OCI-M2 (cell line): ENCODE results near the gene POC5.
"Not testable (repeated sequence)": the region's sequence is repeated elsewhere in the genome, so short reads cannot be mapped to it uniquely, and the experiment has no call there.

Experiments used
- DNase-seq: peaks from one replicate; lab custom pipeline; 2025; ENCODE audit not compliant: unreplicated experiment; lab: John Stamatoyannopoulos, UW

POC5 gene

DNA sequence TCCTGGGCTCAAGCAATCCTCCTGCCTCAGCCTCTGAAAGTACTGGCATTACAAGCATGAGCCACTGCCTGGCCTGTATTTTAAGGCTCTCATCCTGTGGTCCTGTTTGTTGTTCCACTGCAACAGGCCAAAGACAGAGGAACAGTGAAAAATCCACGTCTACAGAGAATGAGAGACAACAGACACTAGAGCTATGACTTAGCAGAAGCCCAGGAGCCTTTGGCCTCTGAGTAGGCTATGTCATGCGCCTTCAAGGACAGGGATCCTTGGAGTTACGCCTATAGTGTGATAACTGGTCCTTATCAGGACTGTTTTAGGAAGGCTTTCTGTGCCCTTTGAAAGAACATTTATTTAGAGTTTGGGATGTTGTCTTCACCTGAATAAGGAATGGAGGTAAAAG, 10.5 kb downstream of the POC5 start:
- DNase-seq, result no peak

GRCh38 chr5:75706016-75706415, 11.2 kb downstream of the POC5 start:
- DNase-seq, result no peak

DNA sequence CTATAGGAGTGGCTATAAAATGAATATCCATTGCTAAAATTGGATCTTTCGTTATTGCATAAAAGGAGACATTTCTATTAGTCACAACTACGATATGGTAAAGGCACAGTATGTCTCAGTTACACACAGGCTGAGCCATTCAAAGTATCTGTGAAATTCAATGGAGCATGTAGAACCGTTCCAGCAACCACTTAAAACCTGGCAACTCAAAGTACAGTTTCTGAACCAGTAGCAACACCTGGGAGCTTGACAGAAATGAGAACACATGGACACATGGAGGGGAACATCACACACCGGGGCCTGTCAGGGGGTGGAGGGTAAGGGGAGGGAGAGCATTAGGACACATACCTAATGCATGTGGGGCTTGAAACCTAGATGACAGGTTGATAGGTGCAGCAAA, 15.4 kb downstream of the POC5 start:
- no peak for DNase-seq

DNA sequence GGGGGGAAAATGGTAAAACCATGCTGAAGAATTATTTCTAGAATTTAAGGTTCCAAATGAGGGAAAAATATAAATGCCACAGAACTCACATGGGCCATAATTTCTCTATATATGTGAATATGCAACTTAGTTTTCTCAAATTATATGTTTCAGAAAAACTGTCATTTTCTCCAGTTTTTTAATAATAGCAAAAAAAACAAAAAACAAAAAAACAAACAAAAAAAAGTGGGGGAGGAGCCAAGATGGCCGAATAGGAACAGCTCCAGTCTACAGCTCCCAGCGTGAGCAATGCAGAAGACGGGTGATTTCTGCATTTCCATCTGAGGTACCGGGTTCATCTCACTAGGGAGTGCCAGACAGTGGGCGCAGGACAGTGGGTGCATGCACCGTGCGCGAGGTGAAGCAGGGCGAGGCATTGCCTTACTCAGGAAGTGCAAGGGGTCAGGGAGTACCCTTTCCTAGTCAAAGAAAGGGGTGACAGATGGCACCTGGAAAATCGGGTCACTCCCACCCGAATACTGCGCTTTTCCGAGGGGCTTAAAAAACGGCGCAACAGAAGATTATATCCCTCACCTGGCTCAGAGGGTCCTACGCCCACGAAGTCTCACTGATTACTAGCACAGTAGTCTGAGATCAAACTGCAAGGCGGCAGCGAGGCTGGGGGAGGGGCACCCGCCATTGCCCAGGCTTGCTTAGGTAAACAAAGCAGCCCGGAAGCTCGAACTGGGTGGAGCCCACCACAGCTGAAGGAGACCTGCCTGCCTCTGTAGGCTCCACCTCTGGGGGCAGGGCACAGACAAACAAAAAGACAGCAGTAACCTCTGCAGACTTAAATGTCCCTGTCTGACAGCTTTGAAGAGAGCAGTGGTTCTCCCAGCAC, 21.5 kb downstream of the POC5 start:
- not testable (repeated sequence) for DNase-seq

- no peak for DNase-seq
Observed at GRCh38 chr5:75694781-75695180, 22.5 kb downstream of the POC5 start.

DNA sequence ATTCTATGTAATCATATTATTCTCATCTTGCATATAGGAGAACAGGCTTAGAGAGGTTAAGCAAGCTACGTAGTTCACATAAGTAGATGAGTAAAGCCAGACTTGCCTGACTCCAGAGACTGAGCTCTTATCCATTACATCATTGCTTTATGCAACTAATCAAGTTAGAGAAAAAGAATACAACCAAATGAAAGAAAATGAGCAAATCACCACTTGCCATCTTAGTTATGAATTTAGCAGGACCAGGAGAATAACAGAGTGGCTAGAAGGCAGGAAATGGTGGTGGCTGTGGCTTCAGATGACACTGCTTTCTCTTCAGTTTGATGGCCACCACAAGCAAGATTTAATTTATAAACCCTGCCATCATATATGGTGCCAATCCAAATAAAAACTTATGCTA, 26.6 kb downstream of the POC5 start:
- no peak for DNase-seq

GRCh38 chr5:75686480-75686879, 30.8 kb downstream of the POC5 start:
- no peak for DNase-seq

GRCh38 chr5:75685141-75685540, 32.1 kb downstream of the POC5 start:
- DNase-seq, result no peak

DNA sequence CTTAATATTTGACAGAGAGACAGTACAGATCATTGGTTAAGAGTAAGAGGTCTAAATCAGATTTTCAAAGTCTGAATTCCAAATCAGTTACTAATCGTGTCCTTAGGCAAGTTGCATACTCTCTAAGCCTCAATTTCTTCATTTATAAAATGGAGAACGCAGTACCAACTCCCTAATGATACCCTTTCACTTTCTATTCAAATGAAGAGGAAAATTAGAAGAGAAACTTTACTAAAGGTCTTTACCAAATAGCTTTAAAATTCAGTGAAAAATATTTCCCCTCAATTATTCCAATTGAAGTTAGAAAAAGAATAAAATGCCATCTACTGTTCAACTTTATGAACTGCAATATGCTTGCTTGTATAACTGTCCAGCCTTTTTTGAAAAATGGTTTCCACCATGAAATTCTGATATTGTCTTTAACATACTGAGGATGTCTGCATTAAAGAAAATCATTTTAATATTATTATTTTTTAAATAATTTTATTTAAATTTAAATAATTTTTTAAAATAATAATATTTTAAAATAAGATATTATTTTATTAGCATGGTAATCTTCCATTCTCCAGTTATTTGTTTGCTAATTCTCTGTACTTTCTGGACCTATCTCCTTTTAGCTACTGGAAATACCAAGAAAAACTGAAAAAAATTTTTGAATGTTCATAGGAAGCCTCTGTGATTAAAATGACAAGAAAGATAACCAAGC, 36.0 kb downstream of the POC5 start:
- DNase-seq, result peak; percentile 15

DNA sequence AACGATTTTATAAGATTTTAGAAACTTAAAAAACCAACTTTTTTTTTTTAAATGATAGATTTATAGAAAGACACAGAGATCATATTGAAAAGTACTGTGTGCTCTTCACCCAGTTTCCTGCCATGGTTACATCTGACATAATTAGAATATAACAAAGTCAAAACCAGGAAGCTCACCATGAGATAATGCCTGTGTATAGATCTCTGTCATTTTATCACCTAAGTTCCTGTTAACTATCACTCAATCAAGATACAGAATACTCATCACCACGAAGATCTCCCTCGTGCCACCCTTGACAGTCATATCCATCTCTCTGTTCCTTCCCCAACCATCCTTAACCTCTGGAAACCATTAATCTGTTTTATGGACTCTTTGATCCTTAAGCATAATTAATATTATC, 39.1 kb downstream of the POC5 start:
- DNase-seq, result no peak

DNA sequence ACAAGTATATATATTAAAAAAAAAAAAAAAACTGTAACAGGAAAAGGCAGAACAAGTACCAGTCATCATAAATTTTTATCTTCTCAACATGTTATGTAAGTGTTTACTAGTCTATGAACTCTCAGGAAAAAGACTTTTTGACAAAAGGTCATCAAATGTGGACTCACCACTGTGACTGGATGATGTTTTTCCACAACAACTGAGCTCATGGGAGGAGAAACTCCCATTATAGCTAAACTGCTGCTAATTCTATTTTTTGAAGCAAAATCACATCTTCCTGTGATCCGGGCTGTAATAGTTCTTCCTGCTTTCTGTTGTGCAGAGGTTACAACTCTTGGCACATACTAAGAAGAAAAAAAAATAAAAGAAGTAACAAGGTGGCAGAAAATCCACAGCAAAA, 39.6 kb downstream of the POC5 start:
- no peak for DNase-seq

DNA sequence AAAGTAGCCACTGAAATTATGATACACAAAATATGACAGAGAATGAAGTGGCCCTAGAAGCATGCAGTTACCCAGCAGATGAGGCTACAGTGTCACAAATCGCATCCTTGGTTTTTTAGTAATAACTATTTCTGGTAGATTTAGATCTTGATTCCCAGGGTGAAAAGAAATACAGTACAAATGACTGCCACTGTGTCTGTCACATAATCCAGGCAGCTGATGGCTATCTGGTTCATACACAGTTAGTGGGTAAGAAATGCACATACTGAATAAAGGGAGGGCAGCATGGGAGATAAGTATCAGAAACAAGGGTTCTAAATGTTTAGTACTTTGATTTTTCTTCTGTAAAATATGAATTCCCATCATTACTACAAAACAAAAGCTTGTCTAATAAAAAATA, 41.5 kb downstream of the POC5 start:
- no peak for DNase-seq

DNA sequence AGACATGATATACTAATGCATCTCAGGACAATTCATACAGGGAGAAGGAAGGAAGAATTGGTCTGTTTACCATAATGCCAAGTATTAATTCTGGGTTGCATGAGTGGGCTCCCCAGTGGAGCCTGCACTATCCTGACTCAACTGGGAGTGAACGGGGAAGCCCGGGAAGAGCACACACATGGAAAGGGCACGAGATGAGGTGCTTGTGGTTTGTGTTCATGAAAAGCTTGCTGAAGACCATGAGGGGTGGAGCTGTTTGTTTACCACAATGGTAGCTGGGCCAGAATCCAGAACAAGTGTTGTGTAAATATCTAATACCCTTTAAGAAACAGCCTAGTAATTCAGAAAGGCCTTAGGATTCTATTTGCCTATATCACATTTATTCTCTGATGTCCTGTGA, 44.6 kb downstream of the POC5 start:
- no peak for DNase-seq

DNA sequence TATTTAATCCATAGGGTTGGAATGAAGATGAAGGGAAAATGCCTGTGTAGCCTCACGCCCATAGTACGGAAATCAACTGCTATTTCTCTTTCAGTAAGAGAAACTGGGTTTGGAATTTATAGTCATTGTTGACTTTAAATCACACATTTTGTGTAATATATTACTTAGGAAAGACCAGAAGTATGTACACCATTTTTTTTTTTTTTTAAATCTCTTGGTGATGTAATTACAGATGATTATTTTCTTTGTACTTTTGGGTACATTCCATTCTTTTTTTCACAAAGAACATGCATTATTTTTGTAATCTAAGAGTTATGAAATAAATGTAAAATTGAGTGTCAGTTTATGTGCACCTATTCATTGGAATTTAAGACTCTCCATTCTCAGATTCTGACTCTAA, 45.7 kb downstream of the POC5 start:
- no peak for DNase-seq

GRCh38 chr5:75670577-75670976, 46.7 kb downstream of the POC5 start:
- no peak for DNase-seq

- DNase-seq, result peak; percentile 45
Observed at GRCh38 chr5:75668977-75669689, 48.1 kb downstream of the POC5 start.

DNA sequence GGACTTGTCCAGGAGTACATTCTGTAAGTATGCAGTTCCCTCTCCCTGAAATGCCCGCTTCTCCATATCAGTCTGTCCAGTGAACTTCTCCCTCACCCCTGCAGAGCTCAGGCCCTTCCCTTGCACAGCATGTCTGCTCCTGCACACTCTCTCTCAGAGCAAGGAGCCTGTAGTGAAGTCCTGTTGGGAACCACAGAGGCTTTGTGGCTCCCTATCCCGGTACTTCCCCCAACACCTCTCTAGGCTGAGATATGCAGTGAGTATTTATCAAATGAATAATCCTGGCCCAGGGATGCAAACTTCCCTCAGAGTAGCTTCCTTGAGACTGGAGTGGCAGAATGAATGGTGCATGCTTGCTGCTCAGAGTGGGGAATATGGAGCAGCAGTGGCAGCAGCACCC, 48.8 kb downstream of the POC5 start:
- no peak for DNase-seq

DNA sequence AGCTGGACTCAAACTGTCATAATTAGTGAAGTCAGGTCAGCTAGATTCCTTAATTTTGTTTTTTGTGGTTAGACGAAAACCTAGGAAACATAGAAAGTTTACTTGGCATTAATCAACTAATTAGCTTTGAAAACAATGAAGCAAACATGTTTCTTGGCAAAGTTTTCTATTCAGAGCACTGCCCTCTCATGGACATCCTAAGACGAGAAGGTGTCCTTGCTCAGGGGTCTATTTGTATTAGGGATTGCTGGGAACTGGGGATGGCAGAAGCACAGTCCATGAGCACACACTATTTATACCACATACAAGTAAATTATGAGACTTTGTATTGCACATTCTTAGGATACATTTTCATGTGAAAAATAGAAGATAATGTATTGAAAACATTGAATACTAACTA, 49.7 kb downstream of the POC5 start:
- DNase-seq, result no peak

DNA sequence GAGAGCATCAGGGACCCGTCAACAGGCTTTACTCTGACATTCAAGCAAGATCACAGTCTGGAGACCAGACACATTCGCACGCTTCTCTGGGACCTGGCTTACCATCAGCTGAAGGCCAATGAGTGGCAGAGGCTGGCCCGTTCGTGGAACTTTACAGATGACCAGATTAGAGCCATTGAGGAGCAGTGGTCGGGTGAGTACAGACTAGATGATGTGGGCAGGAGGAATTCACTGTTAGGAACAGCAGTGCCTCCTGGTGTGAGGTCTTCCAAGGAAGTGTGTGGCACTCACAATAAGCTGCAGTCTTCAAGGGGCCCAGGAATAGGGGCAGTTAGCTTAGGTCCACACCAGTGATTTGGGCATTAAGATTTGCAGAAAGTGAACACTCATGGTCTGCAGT, 50.4 kb downstream of the POC5 start:
- DNase-seq, result no peak

DNA sequence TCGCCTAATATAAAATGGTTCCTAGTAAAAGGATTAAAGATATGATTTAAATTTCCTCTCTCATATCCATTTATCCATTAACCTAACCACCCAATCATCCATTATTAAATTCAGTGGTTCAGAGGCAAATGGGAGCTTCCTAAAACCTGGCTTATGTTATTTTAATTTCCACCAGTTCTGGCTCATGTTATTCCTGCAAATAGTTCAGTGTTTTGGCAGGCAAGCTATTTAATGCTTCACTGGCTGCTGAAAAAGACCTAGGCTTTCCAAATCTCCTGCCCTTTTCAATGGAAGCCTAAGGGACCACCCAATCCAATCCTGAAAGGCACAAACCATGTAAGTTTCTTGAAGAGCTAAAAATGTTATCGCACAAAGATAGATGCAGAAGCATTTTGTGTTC, 52.3 kb downstream of the POC5 start:
- no peak for DNase-seq

- no peak for DNase-seq
Observed at GRCh38 chr5:75663579-75664284, 53.5 kb downstream of the POC5 start.
